Karpas-422 (cell line): ENCODE data around the gene C19orf85. TPM values are rescaled to one million over a fixed set of nuclear protein-coding genes. Genes with fewer than 3 reads are reported as not detected.
A peak's percentile ranks its signal among the peaks of the same experiment; 100 is the strongest.

Source experiments
- DNase-seq: peaks from one replicate; pipeline ENCODE4 v3.0.0-alpha.2; 2015
- H2AFZ ChIP-seq: fragments of 200-600 bp; sonication (generic); 2 replicates; pipeline ENCODE4 v1.6.1; 2014; ENCODE audit warnings: antibody characterized with exemption, low read length, mixed read lengths
- H3K27ac ChIP-seq: fragments of 200-600 bp; sonication (generic); 2 replicates; pipeline ENCODE4 v1.5.1; 2014; ENCODE audit warnings: mild to moderate bottlenecking, low read length, moderate library complexity
- H3K27me3 ChIP-seq: fragments of 200-600 bp; sonication (generic); 2 replicates; pipeline ENCODE4 v1.6.1; 2014; ENCODE audit warnings: low read length, mixed read lengths
- H3K36me3 ChIP-seq: fragments of 200-600 bp; sonication (generic); 2 replicates; pipeline ENCODE4 v1.6.1; 2014; ENCODE audit warnings: low read length, mixed read lengths; ENCODE audit not compliant: insufficient read depth
- H3K4me1 ChIP-seq: fragments of 200-600 bp; sonication (generic); 2 replicates; pipeline ENCODE4 v1.6.1; 2014; ENCODE audit warnings: mild to moderate bottlenecking, low read length, mixed read lengths
- H3K4me2 ChIP-seq: fragments of 200-600 bp; sonication (generic); 2 replicates; pipeline ENCODE4 v1.6.1; 2014; ENCODE audit warnings: low read length, low read depth, mild to moderate bottlenecking; ENCODE audit not compliant: poor library complexity, severe bottlenecking
- H3K4me3 ChIP-seq: fragments of 200-600 bp; sonication (generic); 2 replicates; pipeline ENCODE4 v1.5.1; 2014; ENCODE audit warnings: mild to moderate bottlenecking, antibody characterized with exemption, low read length, mixed read lengths
- H3K79me2 ChIP-seq: fragments of 200-600 bp; sonication (generic); 2 replicates; pipeline ENCODE4 v1.6.1; 2014; ENCODE audit warnings: mild to moderate bottlenecking, low read length, mixed read lengths
- H3K9ac ChIP-seq: fragments of 200-600 bp; sonication (generic); 2 replicates; pipeline ENCODE4 v1.6.0; 2014; ENCODE audit warnings: low read length
- H3K9me2 ChIP-seq: fragments of 200-600 bp; sonication (generic), shearing (Covaris generic); replicated peaks from 2 replicates; pipeline ENCODE4 v1.6.0; 2014; ENCODE audit warnings: mild to moderate bottlenecking, low read length, moderate library complexity; ENCODE audit not compliant: insufficient read depth
- H3K9me3 ChIP-seq: fragments of 300-700, 200-600 bp; sonication (generic); 2 replicates; pipeline ENCODE4 v1.6.1; 2014; ENCODE audit warnings: low read length, mixed read lengths
- H4K20me1 ChIP-seq: fragments of 200-600 bp; sonication (generic); 2 replicates; pipeline ENCODE4 v1.6.1; 2014; ENCODE audit warnings: mild to moderate bottlenecking, antibody characterized with exemption, low read length, low read depth; ENCODE audit not compliant: insufficient read depth
- total RNA-seq: library from RNA; depleted of rRNA; stranded (reverse); fragments of >200 nt; shearing (Covaris generic); gene quantifications from 2 replicates; pipeline ENCODE4 v1.2.3, GENCODE V29; 2014; ENCODE audit warnings: low replicate concordance

C19orf85 gene
- total RNA-seq, 1 experiment from 2014 or later = not detected

DNA sequence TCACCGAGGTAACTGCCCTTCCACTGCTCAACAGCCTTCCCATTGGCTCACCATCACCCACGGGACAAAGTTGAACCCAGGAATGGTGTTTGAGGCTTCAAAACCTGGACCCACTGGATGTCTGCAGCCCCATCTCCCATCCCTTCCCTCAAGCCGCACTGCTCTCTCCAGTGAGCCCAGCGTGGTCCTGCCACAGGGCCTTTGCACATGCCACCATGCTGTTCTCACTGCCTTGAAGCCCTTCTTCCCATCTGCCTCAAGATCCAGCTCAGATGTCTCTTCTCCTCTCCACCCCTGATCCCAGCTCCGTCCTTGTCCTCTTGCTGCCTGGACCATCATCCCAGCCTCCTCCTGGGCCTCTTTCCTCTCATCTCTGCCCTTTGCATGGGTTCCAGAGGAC is 25.5 kb downstream of the C19orf85 start:
- Histone ChIP-seq H3K79me2 (no peaks in the 10 kb centered on the region), H3K9me2 (no peaks in the 10 kb centered on the region), H3K36me3 (no peaks in the 10 kb centered on the region), H3K4me2 (no peak overlapping the region), H3K27ac (no peak overlapping the region), H3K27me3 (no peaks in the 10 kb centered on the region), H2AFZ (no peak overlapping the region), H3K9me3 (no peaks in the 10 kb centered on the region; the same call in 1 of the 2 replicates), H4K20me1 (no peaks in the 10 kb centered on the region), H3K4me3 (no peak overlapping the region), H3K4me1 (no peaks in the 10 kb centered on the region), H3K9ac (no peak overlapping the region)
- DNase-seq = no peak

DNA sequence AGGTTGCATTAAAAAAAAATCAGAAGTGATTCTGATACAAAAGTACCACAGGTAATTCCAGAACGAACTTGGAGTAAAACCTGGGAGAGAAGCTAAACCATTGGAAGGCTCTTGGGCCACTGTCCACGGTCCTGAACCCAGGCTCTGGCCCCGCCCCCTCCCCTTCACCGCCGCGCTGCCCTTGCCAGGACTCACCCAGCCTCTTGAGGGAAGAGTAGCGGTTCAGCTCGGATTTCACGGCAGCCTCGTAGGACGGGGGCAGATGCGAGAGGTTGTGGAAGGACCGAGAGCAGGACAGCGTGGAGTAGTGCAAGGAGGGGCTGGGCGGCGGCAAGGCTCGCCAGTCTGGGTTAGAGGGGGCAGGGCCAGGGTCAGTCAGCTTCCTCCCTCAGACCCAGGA is 27.1 kb downstream of the C19orf85 start:
- no peak overlapping the region for H3K27ac ChIP-seq
- no peak overlapping the region for H3K4me2 ChIP-seq
- no peaks in the 10 kb centered on the region for H3K79me2 ChIP-seq
- H3K4me3 ChIP-seq = no peak overlapping the region
- no peaks in the 10 kb centered on the region for H3K4me1 ChIP-seq
- no peaks in the 10 kb centered on the region for H3K36me3 ChIP-seq
- H3K27me3 ChIP-seq = no peaks in the 10 kb centered on the region
- no peak overlapping the region for H3K9ac ChIP-seq
- peak; percentile 83 for DNase-seq
- H2AFZ ChIP-seq = no peak overlapping the region
- H3K9me2 ChIP-seq = no peaks in the 10 kb centered on the region
- no peaks in the 10 kb centered on the region for H4K20me1 ChIP-seq
- no peaks in the 10 kb centered on the region; the same call in 1 of the 2 replicates for H3K9me3 ChIP-seq

DNA sequence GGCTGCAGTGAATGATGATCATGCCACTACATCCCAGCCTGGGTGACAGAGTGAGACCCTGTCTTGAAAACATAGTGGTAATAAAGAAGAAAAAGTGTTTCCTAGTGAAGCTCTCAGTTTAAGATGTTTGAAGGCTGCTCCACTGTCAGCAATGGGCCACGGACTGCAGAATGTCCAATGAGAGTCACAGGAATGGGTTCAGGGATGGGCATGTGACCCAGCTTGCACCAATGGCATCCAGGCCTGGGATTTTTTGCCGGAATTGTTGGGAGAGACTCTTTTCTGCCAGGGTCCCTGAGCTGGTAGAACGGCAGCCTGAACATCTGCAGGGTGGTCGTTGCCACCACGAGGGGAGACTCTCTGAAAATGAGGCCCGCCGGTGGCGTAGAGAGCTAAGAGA is 27.7 kb downstream of the C19orf85 start:
- Histone ChIP-seq H3K9ac (no peak overlapping the region), H3K9me3 (no peaks in the 10 kb centered on the region; the same call in 1 of the 2 replicates), H2AFZ (no peak overlapping the region), H3K36me3 (no peaks in the 10 kb centered on the region), H3K79me2 (no peaks in the 10 kb centered on the region), H3K27ac (no peak overlapping the region), H4K20me1 (no peaks in the 10 kb centered on the region), H3K4me2 (no peak overlapping the region), H3K9me2 (no peaks in the 10 kb centered on the region), H3K4me3 (no peak overlapping the region), H3K4me1 (no peaks in the 10 kb centered on the region), H3K27me3 (no peaks in the 10 kb centered on the region)
- no peak for DNase-seq

- Histone ChIP-seq H3K27me3 (no peaks in the 10 kb centered on the region), H3K9me3 (no peaks in the 10 kb centered on the region; the same call in 1 of the 2 replicates), H3K9ac (no peak overlapping the region), H2AFZ (no peak overlapping the region), H3K27ac (no peak overlapping the region), H3K9me2 (no peaks in the 10 kb centered on the region), H3K4me1 (no peaks in the 10 kb centered on the region), H3K4me3 (no peak overlapping the region), H3K4me2 (no peak overlapping the region), H3K79me2 (no peaks in the 10 kb centered on the region), H4K20me1 (no peaks in the 10 kb centered on the region), H3K36me3 (no peaks in the 10 kb centered on the region)
- no peak for DNase-seq
These were observed 29.5 kb downstream of the C19orf85 start for GRCh38 chr19:55435020-55435419.

- Histone ChIP-seq H3K36me3 (no peaks in the 10 kb centered on the region), H3K4me3 (no peak overlapping the region), H3K4me1 (no peaks in the 10 kb centered on the region), H3K27ac (no peak overlapping the region), H3K9me3 (no peaks in the 10 kb centered on the region; the same call in 1 of the 2 replicates), H3K79me2 (no peaks in the 10 kb centered on the region), H4K20me1 (no peaks in the 10 kb centered on the region), H3K27me3 (no peaks in the 10 kb centered on the region), H2AFZ (no peak overlapping the region), H3K4me2 (no peak overlapping the region), H3K9ac (no peak overlapping the region), H3K9me2 (no peaks in the 10 kb centered on the region)
- DNase-seq = no peak
These were observed 30.1 kb downstream of the C19orf85 start for GRCh38 chr19:55434356-55434919.

DNA sequence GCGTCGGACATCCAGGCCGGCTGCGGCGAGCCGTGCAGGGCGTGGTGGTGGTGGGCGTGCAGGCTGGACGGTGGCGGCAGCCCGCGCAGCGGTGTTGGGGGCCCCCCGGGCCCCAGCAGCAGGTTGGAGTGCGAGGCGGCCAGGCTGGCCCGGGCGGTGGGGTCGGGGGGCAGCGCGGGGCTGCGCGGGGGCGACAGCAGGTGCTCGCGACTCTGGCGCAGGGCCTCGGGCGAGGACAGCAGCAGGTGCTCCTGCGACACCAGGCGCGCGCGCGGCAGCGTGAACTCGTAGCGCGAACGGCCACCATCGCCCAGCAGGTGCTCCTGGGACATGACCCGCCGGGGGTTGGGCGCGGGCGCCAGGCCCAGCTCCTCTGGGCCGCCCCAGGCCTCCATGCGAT is 31.3 kb downstream of the C19orf85 start:
- Histone ChIP-seq H3K9me3 (no peaks in the 10 kb centered on the region; the same call in 1 of the 2 replicates), H3K4me3 (no peak overlapping the region), H3K9me2 (no peaks in the 10 kb centered on the region), H3K9ac (no peak overlapping the region), H3K79me2 (no peaks in the 10 kb centered on the region), H4K20me1 (no peaks in the 10 kb centered on the region), H3K4me2 (no peak overlapping the region), H3K4me1 (no peaks in the 10 kb centered on the region), H3K27me3 (no peaks in the 10 kb centered on the region), H3K27ac (no peak overlapping the region), H2AFZ (no peak overlapping the region), H3K36me3 (no peaks in the 10 kb centered on the region)
- DNase-seq = no peak

DNA sequence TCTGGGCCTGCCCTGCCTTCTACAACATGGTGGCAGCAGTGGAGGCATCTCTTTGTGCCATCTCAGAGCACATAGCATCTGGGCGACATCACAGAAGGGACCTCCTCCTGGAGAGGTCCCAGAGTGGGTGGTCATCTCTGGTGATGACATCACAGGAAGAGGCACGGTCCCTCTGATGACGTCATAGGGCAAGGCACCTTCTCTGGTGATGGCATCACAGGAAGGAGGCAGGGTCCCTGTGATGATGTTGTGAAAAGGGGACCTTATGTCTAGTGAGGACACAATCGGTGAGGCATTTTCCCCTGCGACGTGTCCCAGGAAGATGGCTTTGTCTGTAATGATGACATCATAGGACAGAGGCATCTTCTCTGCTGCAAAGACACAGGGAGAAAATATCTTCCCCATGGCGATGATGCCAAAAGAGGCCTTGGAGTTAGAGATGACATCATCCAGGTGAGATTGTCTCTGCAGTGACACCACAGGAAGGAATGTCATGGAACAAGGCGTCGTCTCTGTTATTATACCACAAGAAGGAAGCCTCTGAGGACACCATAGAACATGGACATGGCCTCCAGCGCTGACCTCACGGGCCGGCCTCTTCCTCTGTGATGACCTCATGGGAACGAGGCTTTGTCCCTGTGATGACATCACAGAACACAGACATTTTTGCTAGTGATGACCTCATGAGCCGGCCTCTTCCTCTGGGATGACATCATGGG is 32.2 kb downstream of the C19orf85 start:
- H3K9ac ChIP-seq = no peak overlapping the region
- no peaks in the 10 kb centered on the region; the same call in 1 of the 2 replicates for H3K9me3 ChIP-seq
- H3K4me2 ChIP-seq = no peak overlapping the region
- no peak overlapping the region for H3K27ac ChIP-seq
- H4K20me1 ChIP-seq = no peaks in the 10 kb centered on the region
- H3K9me2 ChIP-seq = no peaks in the 10 kb centered on the region
- H3K36me3 ChIP-seq = no peaks in the 10 kb centered on the region
- no peaks in the 10 kb centered on the region for H3K4me1 ChIP-seq
- no peak for DNase-seq
- H3K27me3 ChIP-seq = no peaks in the 10 kb centered on the region
- H2AFZ ChIP-seq = no peak overlapping the region
- H3K4me3 ChIP-seq = no peak overlapping the region
- H3K79me2 ChIP-seq = no peaks in the 10 kb centered on the region

DNA sequence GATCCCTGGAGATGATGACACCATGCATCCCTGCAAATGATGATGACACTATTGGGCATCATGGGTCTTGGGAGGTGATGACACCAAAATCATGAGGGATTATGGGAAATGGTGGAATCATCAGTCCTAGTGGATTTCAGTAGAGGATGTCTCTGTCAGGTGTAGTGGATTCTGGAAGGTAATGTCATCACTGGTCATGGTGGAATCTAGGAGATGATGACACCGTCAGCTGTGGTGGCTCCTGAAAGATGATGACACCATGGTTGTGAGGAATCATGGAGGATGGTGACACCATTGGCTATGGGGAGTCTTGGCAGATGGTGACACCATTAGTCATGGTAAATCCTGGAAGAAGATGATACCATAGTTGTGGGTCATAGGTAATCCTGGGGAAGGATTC is 33.4 kb downstream of the C19orf85 start:
- Histone ChIP-seq H3K36me3 (no peaks in the 10 kb centered on the region), H4K20me1 (no peaks in the 10 kb centered on the region), H3K9me3 (no peaks in the 10 kb centered on the region; the same call in 1 of the 2 replicates), H2AFZ (no peak overlapping the region), H3K4me1 (no peaks in the 10 kb centered on the region), H3K27ac (no peak overlapping the region), H3K9me2 (no peaks in the 10 kb centered on the region), H3K79me2 (no peaks in the 10 kb centered on the region), H3K9ac (no peak overlapping the region), H3K27me3 (no peaks in the 10 kb centered on the region), H3K4me2 (no peak overlapping the region), H3K4me3 (no peak overlapping the region)
- DNase-seq = no peak
